Kidney capillary endothelial cell (primary cell): ENCODE data around the gene KCNS3.
"Not testable (repeated sequence)": the region's sequence is repeated elsewhere in the genome, so short reads cannot be mapped to it uniquely, and the experiment has no call there.

Source experiments
- DNase-seq: peaks from one replicate; pipeline ENCODE4 v3.0.0-alpha.2; 2018; ENCODE audit warnings: low spot score

The KCNS3 gene

GRCh38 chr2:17947113-17947512, 68.6 kb downstream of the KCNS3 start:
- DNase-seq: no peak

- no peak for DNase-seq
These were observed 71.5 kb downstream of the KCNS3 start for GRCh38 chr2:17950006-17950405.

GRCh38 chr2:17951563-17951962, 73.1 kb downstream of the KCNS3 start:
- no peak for DNase-seq

- no peak for DNase-seq
These were observed 80.1 kb downstream of the KCNS3 start for GRCh38 chr2:17958466-17959092.

- no peak for DNase-seq
These were observed 80.9 kb downstream of the KCNS3 start for GRCh38 chr2:17959356-17959755.

GRCh38 chr2:17959833-17960232, 81.4 kb downstream of the KCNS3 start:
- no peak for DNase-seq

GRCh38 chr2:17960925-17961324, 82.5 kb downstream of the KCNS3 start:
- no peak for DNase-seq

- DNase-seq: no peak
These were observed 83.3 kb downstream of the KCNS3 start for GRCh38 chr2:17961789-17962188.

- DNase-seq: no peak
These were observed 84.4 kb downstream of the KCNS3 start for GRCh38 chr2:17962876-17963275.

GRCh38 chr2:17963571-17963970, 85.1 kb downstream of the KCNS3 start:
- DNase-seq: not testable (repeated sequence)

- no peak for DNase-seq
These were observed 86.7 kb downstream of the KCNS3 start for GRCh38 chr2:17965196-17965595.

GRCh38 chr2:17966798-17967197, 88.3 kb downstream of the KCNS3 start:
- DNase-seq: no peak

GRCh38 chr2:17969661-17970060, 91.2 kb downstream of the KCNS3 start:
- no peak for DNase-seq

GRCh38 chr2:17971531-17972125, 93.2 kb downstream of the KCNS3 start:
- DNase-seq: no peak

- no peak for DNase-seq
These were observed 94.5 kb downstream of the KCNS3 start for GRCh38 chr2:17972991-17973390.

- DNase-seq: no peak
These were observed 96.9 kb downstream of the KCNS3 start for GRCh38 chr2:17975401-17975800.

- no peak for DNase-seq
These were observed 98.6 kb downstream of the KCNS3 start for GRCh38 chr2:17976871-17977746.

- DNase-seq: no peak
These were observed 101.2 kb downstream of the KCNS3 start for GRCh38 chr2:17979707-17980106.

GRCh38 chr2:17981936-17982335, 103.5 kb downstream of the KCNS3 start:
- DNase-seq: no peak
